Esophagus squamous epithelium (tissue), 4 donors: ENCODE measurements around the gene COX7A2L.

Experiments used
- POLR2A ChIP-seq, 4 donors: fragments of 450-650 bp; IDR thresholded peaks; one replicate each; pipeline ENCODE4 v1.6.1; 2017; ENCODE audit warnings: antibody characterized with exemption in 4 of 4, mild to moderate bottlenecking in 4 of 4, moderate library complexity in 3 of 4
- TF ChIP-seq, protein P1 (sequence below), 6 experiments: fragments of 450-650 bp in 4 of 6; fragments of 200-600 bp in 2 of 6; sonication (generic) in 2 of 6; IDR thresholded peaks; one replicate each; pipeline ENCODE4 v1.5.1; 2016 to 2019; ENCODE audit warnings: antibody characterized with exemption in 6 of 6, mild to moderate bottlenecking in 4 of 6, moderate library complexity in 4 of 6

- TF ChIP-seq, protein P1, sequence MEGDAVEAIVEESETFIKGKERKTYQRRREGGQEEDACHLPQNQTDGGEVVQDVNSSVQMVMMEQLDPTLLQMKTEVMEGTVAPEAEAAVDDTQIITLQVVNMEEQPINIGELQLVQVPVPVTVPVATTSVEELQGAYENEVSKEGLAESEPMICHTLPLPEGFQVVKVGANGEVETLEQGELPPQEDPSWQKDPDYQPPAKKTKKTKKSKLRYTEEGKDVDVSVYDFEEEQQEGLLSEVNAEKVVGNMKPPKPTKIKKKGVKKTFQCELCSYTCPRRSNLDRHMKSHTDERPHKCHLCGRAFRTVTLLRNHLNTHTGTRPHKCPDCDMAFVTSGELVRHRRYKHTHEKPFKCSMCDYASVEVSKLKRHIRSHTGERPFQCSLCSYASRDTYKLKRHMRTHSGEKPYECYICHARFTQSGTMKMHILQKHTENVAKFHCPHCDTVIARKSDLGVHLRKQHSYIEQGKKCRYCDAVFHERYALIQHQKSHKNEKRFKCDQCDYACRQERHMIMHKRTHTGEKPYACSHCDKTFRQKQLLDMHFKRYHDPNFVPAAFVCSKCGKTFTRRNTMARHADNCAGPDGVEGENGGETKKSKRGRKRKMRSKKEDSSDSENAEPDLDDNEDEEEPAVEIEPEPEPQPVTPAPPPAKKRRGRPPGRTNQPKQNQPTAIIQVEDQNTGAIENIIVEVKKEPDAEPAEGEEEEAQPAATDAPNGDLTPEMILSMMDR (IDR thresholded peaks at IDR 0.05): no peak
- no peak for TF ChIP-seq POLR2A (IDR thresholded peaks at IDR 0.05)
These were observed 25.4 kb downstream of the COX7A2L start for GRCh38 chr2:42335514-42336104.
